GM12892 (cell line): ENCODE data around the gene ENHO.

ENCODE experiments used
- DNase-seq: peaks from one replicate; pipeline ENCODE4 v3.0.0; 2011; ENCODE audit not compliant: insufficient read length
- FAIRE-seq: peaks from 2 replicates; lab custom pipeline; 2011; peaks lifted over from hg19 to GRCh38; lab: Jason Lieb, UNC
- POLR2A ChIP-seq: IDR thresholded peaks from 2 replicates; pipeline ENCODE4 v1.6.1; 2011; ENCODE audit warnings: low read depth, low read length, control low read depth
- POLR2AphosphoS5 ChIP-seq: IDR thresholded peaks from 2 replicates; pipeline ENCODE4 v1.6.1; 2011; ENCODE audit warnings: low read depth, low read length, control low read depth
- TAF1 ChIP-seq: IDR thresholded peaks from 2 replicates; pipeline ENCODE4 v1.6.1; 2011; ENCODE audit warnings: low read depth, mild to moderate bottlenecking, control low read depth, low read length, borderline replicate concordance

ENHO gene

DNA sequence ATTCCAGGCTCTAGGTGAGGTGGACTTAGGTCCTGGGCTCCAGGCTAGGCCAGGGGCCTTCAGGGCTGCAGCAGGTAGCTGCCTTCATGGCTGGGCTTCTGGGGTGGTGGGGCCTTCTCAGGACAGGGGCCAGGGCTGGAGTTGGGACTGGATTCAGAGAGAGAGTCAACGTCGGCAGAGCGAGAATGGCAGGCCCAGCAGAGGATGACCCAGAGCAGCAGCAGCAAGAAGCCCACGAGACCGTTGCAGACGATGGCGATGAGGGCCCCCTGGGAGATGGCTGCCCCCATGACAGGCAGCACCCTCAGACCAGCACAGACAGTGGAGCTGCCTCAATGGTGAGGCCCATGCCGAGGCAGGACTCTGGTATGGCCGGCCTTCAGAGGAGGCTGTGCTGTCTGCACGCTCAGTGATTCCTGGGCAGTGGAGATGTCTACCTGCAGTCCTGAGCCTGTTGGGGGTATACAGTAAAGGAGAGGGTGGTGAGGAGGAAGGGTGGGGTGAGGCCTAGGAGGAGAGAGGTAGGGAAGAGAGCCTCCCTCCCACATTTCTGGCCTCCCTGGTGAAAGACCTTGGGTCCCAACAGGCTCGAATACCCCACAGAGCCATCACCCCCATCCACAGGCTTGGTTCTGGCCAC lies 1.3 kb downstream of the ENHO start:
- TF ChIP-seq POLR2AphosphoS5 (no peak), POLR2A (no peak), TAF1 (no peak)
- DNase-seq: no peak
- FAIRE-seq: no peak

DNA sequence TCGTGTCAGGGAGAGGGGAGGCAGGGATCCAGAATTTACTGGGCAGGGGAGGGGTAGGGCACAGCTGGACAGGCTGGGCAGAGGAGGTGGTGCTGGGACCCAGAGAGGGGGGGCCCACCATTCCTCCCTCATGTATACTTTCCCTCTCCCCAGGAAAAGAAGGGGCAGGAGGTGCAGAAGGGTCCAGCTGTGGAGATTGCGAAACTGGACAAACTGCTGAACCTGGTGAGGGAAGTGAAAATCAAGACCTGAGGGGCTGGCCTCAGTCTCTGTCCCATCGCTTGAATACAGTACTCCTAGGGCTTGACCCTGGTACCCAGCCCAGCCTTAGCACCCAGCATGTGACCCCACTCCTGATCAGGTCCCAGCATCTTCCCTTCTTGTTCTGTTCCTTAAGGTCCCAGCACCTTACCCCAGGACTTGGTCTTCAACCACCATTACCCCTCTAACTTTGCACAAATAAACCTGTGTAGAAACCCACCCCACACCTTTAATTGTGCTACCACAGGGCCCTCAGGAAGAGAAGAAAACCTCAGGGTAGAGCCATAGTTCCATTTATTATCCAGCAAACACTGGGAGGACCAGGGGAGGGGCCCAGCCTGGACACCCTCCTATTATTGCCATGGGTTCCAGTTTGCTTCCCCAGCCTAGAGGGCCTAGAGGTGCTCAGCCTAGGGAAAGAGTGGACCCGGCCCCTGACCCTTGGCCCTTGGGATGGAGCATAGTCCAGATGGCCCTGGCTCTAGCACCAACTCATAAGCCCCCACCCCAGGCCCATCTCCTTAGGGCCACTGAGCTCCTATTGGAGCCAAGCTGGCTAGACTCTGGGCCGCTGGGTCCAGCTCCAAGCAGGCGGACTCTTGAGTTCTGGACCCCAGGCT lies 2.0 kb downstream of the ENHO start:
- DNase-seq: no peak
- FAIRE-seq: no peak
- TF ChIP-seq POLR2AphosphoS5 (no peak), POLR2A (no peak)

DNA sequence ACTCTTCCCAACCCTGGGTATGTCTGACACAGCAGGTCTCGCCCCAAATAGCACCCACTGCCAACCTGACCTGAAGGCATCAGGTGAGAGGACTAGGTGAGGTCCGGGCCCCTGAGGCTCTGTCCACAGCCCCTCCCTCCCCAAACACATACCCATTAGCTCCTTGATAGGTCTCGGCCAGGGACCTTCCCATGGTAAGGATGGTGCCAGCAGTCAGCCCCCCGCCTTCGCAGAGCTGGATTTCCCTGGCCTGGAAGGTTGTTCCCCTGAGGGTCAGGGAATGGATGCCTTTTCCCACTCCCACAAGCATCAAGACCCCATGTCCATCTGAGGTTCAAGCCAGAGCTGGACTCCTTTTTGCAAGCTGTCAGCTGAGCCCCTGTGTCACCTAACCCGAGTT lies 2.7 kb downstream of the ENHO start:
- FAIRE-seq: no peak
- DNase-seq: no peak
- no peak for TF ChIP-seq POLR2A
- TF ChIP-seq POLR2AphosphoS5: no peak

DNA sequence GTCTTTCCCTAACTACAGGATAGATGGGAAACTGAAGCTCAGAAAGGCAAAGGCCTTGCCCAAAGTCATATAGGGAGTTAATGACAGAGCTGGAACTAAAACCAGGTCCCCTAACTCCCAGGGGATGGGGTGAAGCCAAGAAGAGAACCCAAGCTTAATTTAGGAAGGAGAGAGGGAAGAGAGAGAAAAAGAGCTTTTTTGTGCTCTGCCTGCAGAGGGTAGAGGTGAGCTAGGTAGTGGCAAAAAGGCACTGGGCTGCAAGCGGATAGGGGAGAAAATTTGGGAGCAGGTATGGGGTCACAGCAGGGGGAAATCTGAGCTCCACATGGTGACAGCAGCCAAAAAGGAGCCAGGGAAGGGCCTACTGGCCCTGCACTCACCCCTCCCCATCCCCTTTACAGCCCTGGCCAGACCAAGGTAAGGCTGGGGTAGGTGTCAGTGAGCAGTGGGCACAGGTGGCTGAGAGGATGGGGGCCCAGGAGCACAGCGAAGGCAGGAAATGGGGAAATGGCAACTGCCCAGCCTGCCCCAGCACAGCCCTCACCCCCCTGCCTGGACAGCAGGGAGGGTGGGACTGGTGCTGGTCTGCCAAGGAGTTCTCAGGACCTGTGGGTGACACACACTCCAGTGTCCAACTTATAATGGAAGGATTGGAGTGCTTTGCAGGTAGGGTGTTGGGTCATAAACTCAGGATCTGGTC lies 3.3 kb downstream of the ENHO start:
- DNase-seq (no peak), FAIRE-seq (no peak)
- TF ChIP-seq TAF1 (no peak), POLR2A (no peak), POLR2AphosphoS5 (no peak)

DNA sequence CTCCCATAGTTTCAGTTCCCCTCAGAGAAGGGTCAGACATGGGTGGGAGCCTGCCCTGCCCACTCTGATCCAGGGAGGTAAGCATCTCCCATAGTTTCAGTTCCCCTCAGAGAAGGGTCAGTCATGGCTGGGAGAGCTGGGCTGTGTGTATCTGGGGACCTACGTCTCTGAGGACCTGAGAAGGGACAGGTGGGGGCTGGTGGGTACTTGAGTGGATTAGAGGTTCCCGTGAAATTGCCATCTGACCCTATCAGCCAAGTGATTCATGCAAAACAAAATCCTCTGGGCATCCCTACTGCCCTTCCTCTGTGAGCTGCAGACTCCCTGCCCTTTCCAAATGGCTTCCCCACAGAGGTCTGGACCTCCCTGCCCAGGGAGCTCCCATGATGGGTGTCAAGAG lies 3.9 kb downstream of the ENHO start:
- no peak for DNase-seq
- TF ChIP-seq TAF1 (no peak), POLR2A (no peak), POLR2AphosphoS5 (no peak)
- no peak for FAIRE-seq

DNA sequence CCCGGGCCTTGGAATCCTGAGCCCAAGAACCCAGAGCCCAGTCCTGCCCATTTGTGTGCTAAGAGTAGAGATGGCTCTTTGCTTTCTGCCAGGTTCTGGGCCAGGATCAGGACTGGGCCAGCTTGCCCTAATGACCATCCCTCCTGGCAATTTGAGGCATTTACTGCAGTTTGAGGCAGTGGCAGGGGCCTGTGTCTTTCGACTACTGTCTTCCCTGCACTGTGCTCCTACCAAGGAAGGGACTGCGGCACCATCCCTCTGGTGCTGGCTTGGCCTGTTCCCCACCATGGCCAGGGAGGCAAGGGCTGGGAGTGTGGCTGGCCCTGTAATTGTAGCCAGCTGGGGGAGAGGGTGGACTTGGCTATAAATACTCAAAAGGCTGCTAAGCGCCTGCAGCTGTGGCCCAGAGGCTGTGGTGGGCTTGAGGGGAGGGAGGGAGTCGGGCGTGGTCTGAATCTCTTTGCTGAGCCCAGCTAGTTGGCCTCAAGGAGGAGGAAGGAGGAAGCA lies 4.6 kb downstream of the ENHO start:
- FAIRE-seq: no peak
- no peak for TF ChIP-seq POLR2A
- no peak for TF ChIP-seq POLR2AphosphoS5
- TF ChIP-seq TAF1: no peak
- DNase-seq: no peak

DNA sequence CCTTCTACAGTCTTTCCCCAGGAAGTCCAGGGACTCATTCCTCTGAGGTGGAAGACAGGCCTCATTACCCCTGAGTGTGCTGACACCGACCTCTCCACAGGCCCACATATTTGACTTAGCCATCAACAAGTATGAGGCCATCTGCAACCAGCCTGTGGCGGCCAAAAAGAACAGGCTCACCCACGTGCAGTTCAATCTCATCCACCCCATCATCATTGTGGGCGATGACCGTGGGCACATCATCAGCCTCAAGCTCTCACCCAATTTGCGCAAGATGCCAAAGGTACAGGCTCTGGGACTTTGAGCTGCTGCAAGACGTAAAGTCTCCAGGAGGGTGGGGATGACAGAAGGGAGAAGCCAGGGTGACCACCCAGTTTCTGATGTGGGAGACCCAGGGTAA lies 5.6 kb downstream of the ENHO start:
- DNase-seq: no peak
- FAIRE-seq: no peak
- TF ChIP-seq POLR2AphosphoS5 (no peak), TAF1 (no peak), POLR2A (no peak)

DNA sequence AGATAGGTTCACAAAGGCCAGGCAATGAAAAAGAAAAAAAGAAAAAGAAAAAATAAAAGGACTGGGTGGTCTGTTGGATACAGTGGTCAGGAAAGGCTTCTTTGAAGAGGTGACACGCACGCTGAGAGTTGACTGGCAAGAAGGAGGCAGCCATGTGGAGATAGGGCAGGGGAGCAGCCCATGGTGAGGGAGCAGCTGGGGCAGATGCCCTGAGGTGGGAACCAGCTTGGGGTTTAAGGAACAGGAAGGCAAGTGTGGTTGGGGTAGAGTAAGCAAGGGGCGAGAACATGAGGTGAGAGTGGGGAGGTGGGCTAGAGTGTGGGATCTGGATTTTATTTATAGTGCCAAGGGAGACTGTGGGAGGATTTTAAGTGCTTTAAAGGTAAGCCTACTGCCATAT lies 6.8 kb downstream of the ENHO start:
- no peak for TF ChIP-seq POLR2A
- no peak for TF ChIP-seq POLR2AphosphoS5
- TF ChIP-seq TAF1: no peak
- DNase-seq: no peak
- no peak for FAIRE-seq

DNA sequence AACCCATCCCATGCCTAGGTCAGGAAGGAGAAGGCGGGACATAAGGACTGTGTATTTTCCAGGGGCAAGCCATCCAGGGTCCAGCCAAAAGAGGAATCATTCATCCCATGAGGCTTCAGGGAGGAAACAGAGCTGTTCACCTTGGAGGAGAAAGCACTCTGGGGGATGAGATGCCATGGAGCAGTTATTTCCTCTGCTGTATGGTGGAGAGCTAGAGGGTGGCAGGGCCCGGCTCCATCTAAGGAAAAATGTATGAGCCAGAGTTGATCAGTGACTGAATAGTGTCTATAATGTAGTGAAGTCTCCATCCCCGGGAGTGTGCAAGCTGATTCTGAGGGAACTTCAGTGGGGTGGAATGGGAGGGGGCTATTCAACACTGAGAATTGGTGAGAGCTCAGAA lies 8.0 kb downstream of the ENHO start:
- FAIRE-seq (no peak), DNase-seq (no peak)
- TF ChIP-seq POLR2A: no peak
- no peak for TF ChIP-seq POLR2AphosphoS5
- TF ChIP-seq TAF1: no peak

DNA sequence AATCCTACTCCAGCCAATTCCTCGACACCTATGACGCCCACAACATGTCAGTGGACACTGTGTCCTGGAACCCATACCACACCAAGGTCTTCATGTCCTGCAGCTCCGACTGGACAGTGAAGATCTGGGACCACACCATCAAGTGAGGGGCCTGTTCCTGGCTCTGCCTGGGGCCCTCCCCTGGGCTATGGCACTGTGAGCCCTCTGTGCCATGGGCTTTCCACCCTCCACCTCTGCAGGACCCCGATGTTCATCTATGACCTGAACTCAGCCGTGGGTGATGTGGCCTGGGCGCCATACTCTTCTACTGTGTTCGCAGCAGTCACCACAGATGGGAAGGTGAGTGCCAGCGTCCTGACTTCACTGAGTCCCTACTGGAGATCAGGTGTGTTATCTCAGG lies 8.4 kb downstream of the ENHO start:
- TF ChIP-seq POLR2AphosphoS5 (no peak), TAF1 (no peak), POLR2A (no peak)
- DNase-seq (no peak), FAIRE-seq (peak; percentile 9)

DNA sequence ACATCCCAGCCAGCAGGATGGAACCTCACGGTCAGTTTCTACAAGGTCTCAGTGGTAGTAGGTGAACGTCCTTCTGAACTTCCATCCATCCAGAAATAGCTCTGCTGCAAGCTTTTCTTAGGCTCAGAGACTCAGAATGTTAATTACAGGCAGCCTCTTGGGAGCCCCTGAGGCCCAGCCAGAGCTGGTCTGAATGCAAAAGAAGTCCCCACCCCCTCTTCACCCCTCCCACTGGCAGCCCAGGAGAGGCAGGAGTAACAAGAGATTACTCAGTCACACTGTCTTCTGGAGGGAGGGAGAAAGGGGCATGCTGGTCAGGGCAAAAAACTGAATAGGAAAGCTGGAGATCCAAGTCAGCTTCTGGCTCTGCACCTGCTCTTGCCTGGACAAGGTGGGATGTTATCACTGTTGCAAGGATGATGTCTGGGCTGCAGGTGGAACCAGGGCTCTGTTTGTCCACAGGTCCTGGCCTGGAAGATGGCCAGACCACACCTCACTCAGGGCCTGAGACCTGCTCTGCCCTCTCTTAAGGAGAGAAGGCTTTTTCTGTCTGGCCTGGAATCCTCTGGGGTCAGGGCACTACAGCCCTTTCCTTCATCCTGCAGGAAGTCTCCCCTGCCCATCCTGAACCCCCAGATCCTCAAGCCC lies 9.1 kb downstream of the ENHO start:
- no peak for DNase-seq
- FAIRE-seq: no peak
- no peak for TF ChIP-seq POLR2A
- no peak for TF ChIP-seq TAF1
- no peak for TF ChIP-seq POLR2AphosphoS5
